Activated naive CD8-positive, alpha-beta T cell (primary cell): ENCODE data around the gene EPS15.
"Not testable (repeated sequence)": the region's sequence is repeated elsewhere in the genome, so short reads cannot be mapped to it uniquely, and the experiment has no call there.

Experiments
- H3K27ac Mint-ChIP-seq: one replicate; pipeline ENCODE4 v1.8.0; 2021; ENCODE audit warnings: mixed read lengths
- H3K27me3 Mint-ChIP-seq: one replicate; pipeline ENCODE4 v1.8.0; 2021; ENCODE audit warnings: mixed read lengths
- H3K36me3 Mint-ChIP-seq: one replicate; pipeline ENCODE4 v1.8.0; 2021; ENCODE audit warnings: mixed read lengths
- H3K4me1 Mint-ChIP-seq: one replicate; pipeline ENCODE4 v1.8.0; 2021; ENCODE audit warnings: low read depth, mixed read lengths
- H3K4me3 Mint-ChIP-seq: one replicate; pipeline ENCODE4 v1.8.0; 2021; ENCODE audit warnings: mild to moderate bottlenecking, mixed read lengths
- H3K9me3 Mint-ChIP-seq: one replicate; pipeline ENCODE4 v1.8.0; 2021; ENCODE audit warnings: low read depth, mixed read lengths

EPS15 gene

GRCh38 chr1:51482881-51483280, 36.2 kb downstream of the EPS15 start:
- Mint-ChIP-seq H3K4me3 (no peak overlapping the region), H3K27ac (no peak overlapping the region), H3K36me3 (peaks cover 21% of the 10 kb centered on the region), H3K9me3 (no peaks in the 10 kb centered on the region), H3K27me3 (no peaks in the 10 kb centered on the region), H3K4me1 (peaks cover 14% of the 10 kb centered on the region)

- not testable (repeated sequence) for H3K27ac Mint-ChIP-seq, H3K4me3 Mint-ChIP-seq
- H3K4me1 Mint-ChIP-seq = peaks cover 14% of the 10 kb centered on the region
These were observed 44.0 kb downstream of the EPS15 start for GRCh38 chr1:51474832-51475620.

GRCh38 chr1:51473331-51474115, 45.5 kb downstream of the EPS15 start:
- peaks cover 26% of the 10 kb centered on the region for H3K36me3 Mint-ChIP-seq
- no peak overlapping the region for H3K4me3 Mint-ChIP-seq
- H3K27me3 Mint-ChIP-seq = no peaks in the 10 kb centered on the region
- H3K4me1 Mint-ChIP-seq = peaks cover 12% of the 10 kb centered on the region
- no peaks in the 10 kb centered on the region for H3K9me3 Mint-ChIP-seq
- no peak overlapping the region for H3K27ac Mint-ChIP-seq

More at GRCh38 chr1:51474832-51475620, 44.0 kb downstream of the EPS15 start:
- H3K36me3 Mint-ChIP-seq = peaks cover 30% of the 10 kb centered on the region
- H3K27me3 Mint-ChIP-seq, H3K9me3 Mint-ChIP-seq: not testable (repeated sequence)

- Mint-ChIP-seq H3K27me3 (no peaks in the 10 kb centered on the region), H3K9me3 (no peaks in the 10 kb centered on the region), H3K4me3 (no peak overlapping the region), H3K36me3 (peaks cover 28% of the 10 kb centered on the region), H3K27ac (no peak overlapping the region), H3K4me1 (peaks cover 12% of the 10 kb centered on the region)
These were observed 46.7 kb downstream of the EPS15 start for GRCh38 chr1:51472359-51472758.

- peaks cover 9% of the 10 kb centered on the region for H3K4me1 Mint-ChIP-seq
- H3K4me3 Mint-ChIP-seq = no peak overlapping the region
- no peaks in the 10 kb centered on the region for H3K9me3 Mint-ChIP-seq
- peak overlapping the region; percentile 51 for H3K27ac Mint-ChIP-seq
- H3K36me3 Mint-ChIP-seq = peaks cover 30% of the 10 kb centered on the region
- H3K27me3 Mint-ChIP-seq = no peaks in the 10 kb centered on the region
These were observed 49.5 kb downstream of the EPS15 start for GRCh38 chr1:51469518-51469917.

GRCh38 chr1:51464828-51465227, 54.2 kb downstream of the EPS15 start:
- Mint-ChIP-seq H3K27ac (no peak overlapping the region), H3K4me1 (peaks cover 2% of the 10 kb centered on the region), H3K9me3 (no peaks in the 10 kb centered on the region), H3K36me3 (peaks cover 26% of the 10 kb centered on the region), H3K4me3 (no peak overlapping the region), H3K27me3 (no peaks in the 10 kb centered on the region)

GRCh38 chr1:51463561-51463960, 55.5 kb downstream of the EPS15 start:
- no peaks in the 10 kb centered on the region for H3K27me3 Mint-ChIP-seq
- H3K4me3 Mint-ChIP-seq = no peak overlapping the region
- H3K27ac Mint-ChIP-seq = no peak overlapping the region
- H3K4me1 Mint-ChIP-seq = peaks cover 2% of the 10 kb centered on the region
- no peaks in the 10 kb centered on the region for H3K9me3 Mint-ChIP-seq
- H3K36me3 Mint-ChIP-seq = peaks cover 25% of the 10 kb centered on the region

GRCh38 chr1:51462289-51462688, 56.8 kb downstream of the EPS15 start:
- peaks cover 25% of the 10 kb centered on the region for H3K36me3 Mint-ChIP-seq
- H3K9me3 Mint-ChIP-seq, H3K4me1 Mint-ChIP-seq, H3K27ac Mint-ChIP-seq, H3K4me3 Mint-ChIP-seq, H3K27me3 Mint-ChIP-seq: not testable (repeated sequence)

GRCh38 chr1:51454554-51454953, 64.5 kb downstream of the EPS15 start:
- Mint-ChIP-seq H3K27me3 (no peaks in the 10 kb centered on the region), H3K4me1 (no peaks in the 10 kb centered on the region), H3K27ac (no peak overlapping the region), H3K4me3 (no peak overlapping the region), H3K9me3 (no peaks in the 10 kb centered on the region), H3K36me3 (peaks cover 18% of the 10 kb centered on the region)

- Mint-ChIP-seq H3K27ac (no peak overlapping the region), H3K9me3 (no peaks in the 10 kb centered on the region), H3K27me3 (no peaks in the 10 kb centered on the region), H3K36me3 (peaks cover 15% of the 10 kb centered on the region), H3K4me3 (no peak overlapping the region), H3K4me1 (no peaks in the 10 kb centered on the region)
These were observed 66.1 kb downstream of the EPS15 start for GRCh38 chr1:51453010-51453409.

GRCh38 chr1:51448844-51449454, 70.1 kb downstream of the EPS15 start:
- not testable (repeated sequence) for H3K4me1 Mint-ChIP-seq, H3K27ac Mint-ChIP-seq, H3K27me3 Mint-ChIP-seq, H3K4me3 Mint-ChIP-seq, H3K9me3 Mint-ChIP-seq
- peaks cover 24% of the 10 kb centered on the region for H3K36me3 Mint-ChIP-seq

GRCh38 chr1:51445351-51446090, 73.5 kb downstream of the EPS15 start:
- no peak overlapping the region for H3K4me3 Mint-ChIP-seq
- H3K9me3 Mint-ChIP-seq = no peaks in the 10 kb centered on the region
- no peaks in the 10 kb centered on the region for H3K27me3 Mint-ChIP-seq
- H3K4me1 Mint-ChIP-seq = peaks cover 11% of the 10 kb centered on the region
- H3K36me3 Mint-ChIP-seq = peaks cover 23% of the 10 kb centered on the region
- no peak overlapping the region for H3K27ac Mint-ChIP-seq

GRCh38 chr1:51444534-51445192, 74.4 kb downstream of the EPS15 start:
- H3K4me3 Mint-ChIP-seq = no peak overlapping the region
- H3K9me3 Mint-ChIP-seq = no peaks in the 10 kb centered on the region
- peaks cover 23% of the 10 kb centered on the region for H3K36me3 Mint-ChIP-seq
- H3K27ac Mint-ChIP-seq = no peak overlapping the region
- no peaks in the 10 kb centered on the region for H3K27me3 Mint-ChIP-seq
- H3K4me1 Mint-ChIP-seq = peaks cover 11% of the 10 kb centered on the region

GRCh38 chr1:51444096-51444495, 75.0 kb downstream of the EPS15 start:
- Mint-ChIP-seq H3K27me3 (no peaks in the 10 kb centered on the region), H3K9me3 (no peaks in the 10 kb centered on the region), H3K27ac (no peak overlapping the region), H3K36me3 (peaks cover 21% of the 10 kb centered on the region), H3K4me3 (no peak overlapping the region), H3K4me1 (peaks cover 13% of the 10 kb centered on the region)
